IMR-90 (cell line): ENCODE data around the gene MAGI2. TPM values are rescaled to one million over a fixed set of nuclear protein-coding genes. Genes with fewer than 3 reads are reported as not detected.

Source experiments
- ATAC-seq: fragments of 200-7000 bp; cut with Tn5 transposase; 2 replicates; pipeline ENCODE4 v1.9.1; 2020; ENCODE audit warnings: low read depth, mild to moderate bottlenecking, moderate library complexity
- BruUV-seq: library from RNA; stranded (reverse); fragments of 400-500 nt; replicated peaks from 2 replicates; lab custom pipeline; 2021; lab: Mats Ljungman, UMichigan
- CTCF ChIA-PET: fragments of 300-600 bp; formaldehyde crosslinking; extraction: SDS; loops from one replicate; lab custom pipeline; 2021; ENCODE audit warnings: antibody characterized with exemption; lab: Yijun Ruan, JAX
- POLR2A ChIA-PET: fragments of 300-600 bp; sonication (Branson Sonifier 250); formaldehyde crosslinking; loops from one replicate; lab custom pipeline; 2022; ENCODE audit warnings: antibody characterized with exemption; ENCODE audit not compliant: unreplicated experiment; lab: Charles Lee
- DNase-seq: peaks from one replicate; pipeline ENCODE4 v3.0.0; 2013
- H2AFZ ChIP-seq: replicated peaks from 2 replicates; pipeline ENCODE3; 2013; ENCODE audit warnings: low read length, mild to moderate bottlenecking; ENCODE audit not compliant: poor library complexity
- H2AK5ac ChIP-seq: 2 replicates; pipeline ENCODE4 v1.6.1; 2013; ENCODE audit warnings: low read depth, low read length, inconsistent platforms
- H2AK9ac ChIP-seq: replicated peaks from 2 replicates; pipeline ENCODE3; 2013; ENCODE audit warnings: mild to moderate bottlenecking, low read depth, low read length, moderate library complexity; ENCODE audit not compliant: poor library complexity
- H2BK120ac ChIP-seq: 2 replicates; pipeline ENCODE4 v1.6.1; 2013; ENCODE audit warnings: low read depth, low read length, inconsistent platforms
- H2BK15ac ChIP-seq: 3 replicates; pipeline ENCODE4 v1.6.1; 2013; ENCODE audit warnings: low read depth, low read length, inconsistent platforms
- H2BK20ac ChIP-seq: 2 replicates; pipeline ENCODE4 v1.6.1; 2013; ENCODE audit warnings: low read depth, mild to moderate bottlenecking, inconsistent platforms, low read length, moderate library complexity
- H2BK5ac ChIP-seq: 2 replicates; pipeline ENCODE4 v1.6.1; 2013; ENCODE audit warnings: mild to moderate bottlenecking, low read depth, low read length, inconsistent platforms; ENCODE audit not compliant: poor library complexity, severe bottlenecking
- H3K14ac ChIP-seq: replicated peaks from 2 replicates; pipeline ENCODE4 v1.6.1; 2013; ENCODE audit warnings: low read depth, low read length, inconsistent platforms
- H3K18ac ChIP-seq: 2 replicates; pipeline ENCODE4 v1.6.1; 2013; ENCODE audit warnings: low read depth, low read length, control low read depth
- H3K23ac ChIP-seq: 2 replicates; pipeline ENCODE4 v1.6.1; 2013; ENCODE audit warnings: low read depth, low read length, inconsistent platforms
- H3K27ac ChIP-seq: 2 replicates; pipeline ENCODE4 v1.5.1; 2013; ENCODE audit warnings: mild to moderate bottlenecking, control low read depth, low read length; ENCODE audit not compliant: insufficient read depth
- H3K27me3 ChIP-seq: 2 replicates; pipeline ENCODE4 v1.6.1; 2013; ENCODE audit warnings: low read length; ENCODE audit not compliant: control insufficient read depth, insufficient read depth
- H3K36me3 ChIP-seq: 2 replicates; pipeline ENCODE4 v1.6.1; 2013; ENCODE audit warnings: low read length, mixed read lengths; ENCODE audit not compliant: control insufficient read depth, insufficient read depth
- H3K4ac ChIP-seq: 2 replicates; pipeline ENCODE4 v1.6.1; 2013; ENCODE audit warnings: low read depth, low read length, inconsistent platforms
- H3K4me1 ChIP-seq: 2 replicates; pipeline ENCODE4 v1.6.1; 2013; ENCODE audit warnings: low read length, mixed read lengths; ENCODE audit not compliant: control insufficient read depth, insufficient read depth
- H3K4me2 ChIP-seq: 2 replicates; pipeline ENCODE4 v1.6.1; 2013; ENCODE audit warnings: low read depth, mild to moderate bottlenecking, control low read depth, low read length, moderate library complexity
- H3K4me3 ChIP-seq: 2 replicates; pipeline ENCODE4 v1.5.1; 2013; ENCODE audit warnings: low read depth, mild to moderate bottlenecking, control low read depth, low read length, moderate library complexity; ENCODE audit not compliant: insufficient read depth
- H3K56ac ChIP-seq: 2 replicates; pipeline ENCODE4 v1.6.1; 2013; ENCODE audit warnings: low read length, inconsistent platforms; ENCODE audit not compliant: insufficient read depth; ENCODE audit errors: extremely low read depth
- H3K79me1 ChIP-seq, 2 experiments: 2 replicates each; pipeline ENCODE4 v1.6.1; 2013; ENCODE audit warnings: low read length in 2 of 2, inconsistent platforms in 1 of 2, low read depth in 1 of 2
- H3K9ac ChIP-seq: 2 replicates; pipeline ENCODE4 v1.6.1; 2013; ENCODE audit warnings: low read depth, low read length, control low read depth
- H3K9me1 ChIP-seq: 2 replicates; pipeline ENCODE4 v1.6.1; 2013; ENCODE audit warnings: low read length, inconsistent platforms; ENCODE audit not compliant: insufficient read depth
- H3K9me3 ChIP-seq: 2 replicates; pipeline ENCODE4 v1.6.1; 2013; ENCODE audit warnings: low read length; ENCODE audit not compliant: control insufficient read depth, insufficient read depth
- H4K20me1 ChIP-seq: 2 replicates; pipeline ENCODE4 v1.6.1; 2013; ENCODE audit warnings: low read length, inconsistent platforms; ENCODE audit not compliant: insufficient read depth
- H4K5ac ChIP-seq: 2 replicates; pipeline ENCODE4 v1.6.1; 2013; ENCODE audit warnings: mild to moderate bottlenecking, low read depth, low read length, control low read depth
- H4K8ac ChIP-seq, 2 experiments: 2 replicates each; pipeline ENCODE4 v1.6.1; 2013; ENCODE audit warnings: low read depth in 2 of 2, low read length in 2 of 2, control low read depth in 1 of 2, inconsistent platforms in 1 of 2
- H4K91ac ChIP-seq: 2 replicates; pipeline ENCODE4 v1.6.1; 2013; ENCODE audit warnings: low read depth, low read length, inconsistent platforms; ENCODE audit not compliant: insufficient read depth
- BHLHE40 ChIP-seq: fragments of 150-350 bp; IDR thresholded peaks from 2 replicates; pipeline ENCODE4 v1.6.1; 2016; ENCODE audit warnings: mild to moderate bottlenecking, low read depth, low read length
- CEBPB ChIP-seq: IDR thresholded peaks from 2 replicates; pipeline ENCODE4 v1.6.1; 2012; ENCODE audit warnings: low read depth, low read length, improper control_type of control experiment
- CHD1 ChIP-seq: IDR thresholded peaks from 2 replicates; pipeline ENCODE4 v1.6.1; 2012; ENCODE audit warnings: low read depth, low read length, improper control_type of control experiment
- CTCF ChIP-seq: conservative IDR thresholded peaks from 2 replicates; pipeline ENCODE4 v1.5.1; 2012; ENCODE audit warnings: mild to moderate bottlenecking, low read depth, low read length, improper control_type of control experiment
- FOS ChIP-seq: fragments of 150-350 bp; IDR thresholded peaks from 2 replicates; pipeline ENCODE4 v1.6.1; 2016; ENCODE audit warnings: low read depth, low read length
- MAFK ChIP-seq: IDR thresholded peaks from 2 replicates; pipeline ENCODE4 v1.6.1; 2012; ENCODE audit warnings: low read depth, low read length, improper control_type of control experiment
- MAZ ChIP-seq: IDR thresholded peaks from 2 replicates; pipeline ENCODE4 v1.6.1; 2012; ENCODE audit warnings: low read depth, mild to moderate bottlenecking, low read length, improper control_type of control experiment, moderate library complexity, borderline replicate concordance
- MXI1 ChIP-seq: IDR thresholded peaks from 2 replicates; pipeline ENCODE4 v1.6.1; 2012; ENCODE audit warnings: low read depth, mild to moderate bottlenecking, low read length, moderate library complexity, borderline replicate concordance
- POLR2A ChIP-seq: IDR thresholded peaks from 2 replicates; pipeline ENCODE4 v1.6.1; 2012; ENCODE audit warnings: mild to moderate bottlenecking, low read depth, low read length
- RAD21 ChIP-seq: IDR thresholded peaks from 2 replicates; pipeline ENCODE4 v1.6.1; 2012; ENCODE audit warnings: low read length, improper control_type of control experiment
- RCOR1 ChIP-seq: IDR thresholded peaks from 2 replicates; pipeline ENCODE4 v1.6.1; 2012; ENCODE audit warnings: mild to moderate bottlenecking, low read length, improper control_type of control experiment; ENCODE audit not compliant: insufficient replicate concordance
- RFX5 ChIP-seq: IDR thresholded peaks from 2 replicates; pipeline ENCODE4 v1.8.0; 2012; ENCODE audit warnings: low read depth, mild to moderate bottlenecking, low read length, moderate library complexity
- USF2 ChIP-seq: fragments of 150-350 bp; IDR thresholded peaks from 2 replicates; pipeline ENCODE4 v1.6.1; 2017; ENCODE audit warnings: mild to moderate bottlenecking, antibody characterized with exemption, low read length, low read depth
- WGBS, 2 experiments: methylation state at CpG; one replicate each; pipeline versions ENCODE4 v1.1.5 to v1.1.7; 2013; ENCODE audit warnings: missing lambda C conversion rate in 2 of 2; ENCODE audit not compliant: insufficient read length in 1 of 2; ENCODE audit errors: extremely low coverage in 2 of 2; 5-methylcytosine and 5-hydroxymethylcytosine counted together
- dilution Hi-C: fragments of 300-500 bp; cut with HindIII; formaldehyde crosslinking; loops from one replicate; pipeline ENCODE4 v1.14.3; 2018; ENCODE audit warnings: low sequenced_read_pairs; ENCODE audit not compliant: unreplicated experiment
- in situ Hi-C: fragments of 300-500 bp; cut with MboI; formaldehyde crosslinking; loops from 3 replicates; pipeline ENCODE4 v1.14.3; 2019; ENCODE audit warnings: low sequenced_read_pairs, inconsistent platforms, mixed read lengths
- intact Hi-C: fragments of 100-400 bp; cut with micrococcal nuclease; formaldehyde crosslinking; loops from 2 replicates; pipeline ENCODE4 v1.10.0; 2022
- polyA plus RNA-seq, 3 experiments: library from polyadenylated mRNA; depleted of rRNA; stranded (reverse); fragments of >200 nt; gene quantifications; 2 replicates each; pipeline ENCODE4 v1.2.3, GENCODE V29; 2012; ENCODE audit warnings: low replicate concordance in 1 of 3
- total RNA-seq: library from RNA; depleted of rRNA; stranded (reverse); fragments of >200 nt; gene quantifications from 2 replicates; pipeline ENCODE4 v1.2.3, GENCODE V29; 2012
- TF ChIP-seq, protein P1 (sequence below): fragments of 150-350 bp; IDR thresholded peaks from 2 replicates; pipeline ENCODE4 v1.6.1; 2016; ENCODE audit warnings: low read depth, mild to moderate bottlenecking, low read length, moderate library complexity, borderline replicate concordance

Gene MAGI2
- total and polyA plus RNA-seq, 2 of the 4 experiments (the other 2 are of a cell fraction): 2.5 to 17.9 TPM

GRCh38 chr7:79290398-79290797, 163.1 kb downstream of the MAGI2 start:
- Histone ChIP-seq H3K14ac (no peak overlapping the region), H3K36me3 (no peaks in the 10 kb centered on the region), H3K9me3 (no peaks in the 10 kb centered on the region), H3K9me1 (peaks cover 3% of the 10 kb centered on the region; the same call in 1 of the 2 replicates), H3K4ac (no peak overlapping the region), H3K27ac (no peak overlapping the region), H2BK120ac (no peak overlapping the region), H2BK5ac (peak overlapping the region; percentile 82), H4K8ac (no peak overlapping the region; a peak in 1 of 4 replicates), H2AK5ac (no peak overlapping the region), H2AFZ (no peak overlapping the region), H3K79me1 (peaks cover 11 to 30% of the 10 kb centered on the region in 2 experiments; a peak in 3 of 4 replicates), H3K4me3 (no peak overlapping the region), H2BK20ac (peak overlapping the region; percentile 47; the same call in 1 of the 2 replicates), H4K20me1 (no peaks in the 10 kb centered on the region), H3K18ac (peak overlapping the region; percentile 23; the same call in 1 of the 2 replicates), H2AK9ac (no peak overlapping the region), H2BK15ac (no peak overlapping the region), H3K4me1 (peaks cover 10% of the 10 kb centered on the region), H3K23ac (no peak overlapping the region), H3K27me3 (no peaks in the 10 kb centered on the region), H3K9ac (no peak overlapping the region), H4K5ac (peak overlapping the region; percentile 36; the same call in 1 of the 2 replicates), H3K56ac (no peak overlapping the region), H3K4me2 (no peak overlapping the region), H4K91ac (no peak overlapping the region)
- DNase-seq (no peak), ATAC-seq (no peak)
- no TSS peak for BruUV-seq
- TF ChIP-seq RFX5 (no peak), RAD21 (no peak), POLR2A (no peak), USF2 (no peak), RCOR1 (no peak), MAZ (no peak), BHLHE40 (no peak), CHD1 (no peak), MXI1 (no peak), FOS (no peak), MAFK (no peak), CTCF (no peak), CEBPB (no peak)
- TF ChIP-seq, protein P1, sequence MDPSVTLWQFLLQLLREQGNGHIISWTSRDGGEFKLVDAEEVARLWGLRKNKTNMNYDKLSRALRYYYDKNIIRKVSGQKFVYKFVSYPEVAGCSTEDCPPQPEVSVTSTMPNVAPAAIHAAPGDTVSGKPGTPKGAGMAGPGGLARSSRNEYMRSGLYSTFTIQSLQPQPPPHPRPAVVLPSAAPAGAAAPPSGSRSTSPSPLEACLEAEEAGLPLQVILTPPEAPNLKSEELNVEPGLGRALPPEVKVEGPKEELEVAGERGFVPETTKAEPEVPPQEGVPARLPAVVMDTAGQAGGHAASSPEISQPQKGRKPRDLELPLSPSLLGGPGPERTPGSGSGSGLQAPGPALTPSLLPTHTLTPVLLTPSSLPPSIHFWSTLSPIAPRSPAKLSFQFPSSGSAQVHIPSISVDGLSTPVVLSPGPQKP: no peak
- WGBS, 2 experiments: no CpG with 5 or more reads among the region's 3 CpGs
- intact Hi-C loops: loop anchor here (10.0 kb wide), 1 partner anchor 514 kb away; no protein-coding TSS in a partner anchor
- dilution Hi-C loops: no loop called here
- in situ Hi-C loops: no loop called here
- POLR2A ChIA-PET: no interaction called here
- CTCF ChIA-PET: no interaction called here
